Activated T-helper 1 cell treated with anti-CD3 and anti-CD28 coated beads, Interleukin-2, amount 50 U/mL, for 16 hours (primary cell): ENCODE data around the gene EIF3F.
A peak's percentile ranks its signal among the peaks of the same experiment; 100 is the strongest.

Experiments used
- DNase-seq, 2 donors: peaks; one replicate each; pipeline ENCODE4 v3.0.0-alpha.2; 2020; ENCODE audit warnings: low read depth in 1 of 2, low spot score in 1 of 2

Gene EIF3F, protein sequence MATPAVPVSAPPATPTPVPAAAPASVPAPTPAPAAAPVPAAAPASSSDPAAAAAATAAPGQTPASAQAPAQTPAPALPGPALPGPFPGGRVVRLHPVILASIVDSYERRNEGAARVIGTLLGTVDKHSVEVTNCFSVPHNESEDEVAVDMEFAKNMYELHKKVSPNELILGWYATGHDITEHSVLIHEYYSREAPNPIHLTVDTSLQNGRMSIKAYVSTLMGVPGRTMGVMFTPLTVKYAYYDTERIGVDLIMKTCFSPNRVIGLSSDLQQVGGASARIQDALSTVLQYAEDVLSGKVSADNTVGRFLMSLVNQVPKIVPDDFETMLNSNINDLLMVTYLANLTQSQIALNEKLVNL

DNA sequence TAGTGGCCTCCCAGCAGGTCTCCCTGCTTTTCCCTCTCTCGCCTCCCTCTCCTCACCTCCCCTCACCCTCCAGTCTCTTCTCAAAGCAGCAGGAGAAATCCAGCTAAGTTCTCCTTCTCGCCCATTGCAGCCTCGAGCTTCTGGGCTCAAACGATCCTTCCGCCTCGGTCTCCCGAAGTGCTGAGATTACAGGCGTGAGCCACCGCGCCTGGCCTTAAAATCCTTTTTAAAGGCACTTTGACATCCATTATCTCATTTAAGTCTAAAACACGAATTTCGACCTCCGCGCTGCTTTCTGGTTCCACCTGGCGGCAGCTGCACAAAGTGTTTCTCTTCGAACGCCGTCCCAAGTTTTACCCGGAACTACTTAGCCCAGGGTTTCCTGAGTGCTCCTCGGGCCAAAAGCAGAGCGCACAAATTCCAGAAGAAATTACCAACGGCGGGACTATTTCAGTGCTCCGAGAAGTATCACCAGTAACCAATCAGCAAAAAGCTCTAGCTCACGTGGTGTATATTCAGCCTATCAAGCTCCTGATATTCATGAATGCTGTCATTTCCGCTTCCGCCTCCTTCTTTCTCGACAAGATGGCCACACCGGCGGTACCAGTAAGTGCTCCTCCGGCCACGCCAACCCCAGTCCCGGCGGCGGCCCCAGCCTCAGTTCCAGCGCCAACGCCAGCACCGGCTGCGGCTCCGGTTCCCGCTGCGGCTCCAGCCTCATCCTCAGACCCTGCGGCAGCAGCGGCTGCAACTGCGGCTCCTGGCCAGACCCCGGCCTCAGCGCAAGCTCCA, at the start of gene EIF3F:
Gene EIF3F (plus strand): TSS at position 570 of the 792 bp plus-strand sequence. CDS start 16 bp downstream, at position 586.
- peak; percentile 68 to 78 for DNase-seq

GRCh38 chr11:7941146-7941545, 46.0 kb upstream of the EIF3F start:
- DNase-seq, result no peak

DNA sequence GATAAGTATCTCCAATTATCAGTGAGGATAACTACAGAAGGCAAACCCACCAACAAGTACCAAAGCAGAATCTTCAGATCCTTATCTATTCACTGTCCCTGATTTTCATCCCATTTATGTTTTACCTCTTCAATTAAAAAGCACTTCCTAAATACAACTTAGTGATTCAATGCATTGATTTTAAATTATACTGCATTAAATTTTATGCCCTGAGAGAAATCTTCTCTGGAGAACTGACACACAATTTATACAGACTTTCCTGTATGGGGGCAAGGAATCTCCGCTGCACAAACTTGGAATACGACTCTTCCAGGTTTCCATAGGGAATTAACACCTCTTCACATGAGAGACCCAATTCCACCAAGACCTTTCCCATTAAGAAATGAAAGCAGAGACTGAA, 45.5 kb upstream of the EIF3F start, which contains the start of gene OR10A3:
Gene OR10A3 (minus strand): TSS at position 101 of the 400 bp plus-strand sequence. CDS start 2,188 bp downstream, outside the sequence.
- DNase-seq, result no peak

- DNase-seq, result no peak
These were observed 43.0 kb upstream of the EIF3F start for GRCh38 chr11:7944123-7944522.

DNA sequence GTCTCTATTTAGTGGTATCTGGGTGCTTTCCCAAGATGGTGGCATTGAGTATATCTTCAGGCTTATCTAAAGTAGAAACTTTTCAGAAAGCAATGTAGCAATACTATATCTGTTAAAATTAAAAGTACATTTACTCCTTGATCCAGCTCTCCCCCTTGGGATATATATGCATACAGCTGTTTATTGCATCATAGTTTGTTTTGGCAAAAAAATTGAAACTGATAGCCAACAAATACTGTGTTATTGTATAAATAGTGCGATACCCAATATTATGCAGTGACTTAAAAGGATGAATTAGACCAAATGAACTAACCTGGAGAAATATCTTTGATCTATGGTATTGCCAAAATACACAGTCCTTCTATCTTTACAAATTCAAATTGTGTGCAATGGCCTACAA, 37.2 kb upstream of the EIF3F start:
- DNase-seq, result no peak

GRCh38 chr11:7955191-7955590, 31.9 kb upstream of the EIF3F start:
- no peak for DNase-seq

DNA sequence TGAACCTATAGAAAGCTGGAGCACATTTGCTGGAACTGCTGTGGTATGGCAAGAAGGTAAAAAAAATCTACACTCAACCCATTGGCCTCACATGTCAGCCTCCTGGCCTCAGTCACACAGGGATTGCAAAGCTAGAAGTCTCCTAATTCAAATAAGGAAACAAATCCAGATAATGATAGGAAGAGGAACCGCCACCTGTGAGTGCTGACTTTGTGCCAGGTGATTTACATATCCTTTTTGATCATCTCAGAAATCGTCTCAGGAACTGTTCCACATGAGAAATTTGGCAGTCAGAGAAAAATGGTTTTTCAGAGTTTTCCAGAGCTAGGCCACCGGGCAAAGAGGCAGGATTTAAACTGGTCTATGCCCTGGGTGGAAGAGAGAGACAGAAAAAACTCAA, 22.9 kb upstream of the EIF3F start:
- DNase-seq, result no peak

DNA sequence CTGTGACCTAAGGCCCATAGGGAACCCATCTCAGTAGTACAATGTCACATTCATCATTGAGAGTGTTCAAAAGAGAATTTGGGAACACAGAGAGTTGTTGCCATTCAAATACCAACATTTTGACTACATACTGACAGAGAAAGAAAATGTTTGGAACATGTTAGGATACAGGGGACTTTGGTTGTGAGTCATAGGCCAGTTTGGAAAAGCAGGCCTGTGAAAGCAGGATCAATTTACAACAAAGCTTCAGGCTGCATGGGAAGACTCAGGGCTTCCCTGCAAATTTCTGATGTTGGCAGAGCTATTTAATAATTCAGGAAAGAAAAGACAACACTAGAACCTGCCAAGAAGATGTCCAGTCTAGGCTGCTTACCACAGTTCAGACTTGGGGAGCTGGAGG, 22.3 kb upstream of the EIF3F start:
- no peak for DNase-seq

- DNase-seq, result no peak
These were observed 21.8 kb upstream of the EIF3F start, which contains the start of gene NLRP10 for GRCh38 chr11:7965386-7965785. NLRP10 (minus strand) TSS chr11:7965447; CDS start chr11:7963495, 1,952 bp downstream.

GRCh38 chr11:7967097-7967496, 20.0 kb upstream of the EIF3F start:
- DNase-seq, result no peak

DNA sequence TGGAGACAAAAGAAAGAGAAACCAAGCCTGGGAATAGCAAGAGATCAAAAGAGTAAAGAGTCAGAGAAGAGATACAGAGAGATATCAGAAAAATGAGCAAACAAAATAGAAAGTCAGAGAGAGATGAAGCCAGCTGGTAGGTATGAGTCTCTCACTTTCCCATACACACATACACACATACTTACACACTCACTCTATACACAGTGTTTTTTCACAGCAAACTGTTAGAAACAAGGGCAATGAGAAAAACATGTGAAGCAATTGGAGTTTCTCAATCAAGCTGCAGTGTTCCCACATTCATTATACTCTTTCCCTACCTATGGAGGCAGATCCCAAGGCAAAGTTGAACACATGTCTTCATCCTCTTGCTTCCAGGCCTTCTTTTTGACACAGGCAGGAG, 19.3 kb upstream of the EIF3F start:
- DNase-seq, result no peak

- DNase-seq, result no peak
These were observed 18.5 kb upstream of the EIF3F start for GRCh38 chr11:7968686-7969085.

DNA sequence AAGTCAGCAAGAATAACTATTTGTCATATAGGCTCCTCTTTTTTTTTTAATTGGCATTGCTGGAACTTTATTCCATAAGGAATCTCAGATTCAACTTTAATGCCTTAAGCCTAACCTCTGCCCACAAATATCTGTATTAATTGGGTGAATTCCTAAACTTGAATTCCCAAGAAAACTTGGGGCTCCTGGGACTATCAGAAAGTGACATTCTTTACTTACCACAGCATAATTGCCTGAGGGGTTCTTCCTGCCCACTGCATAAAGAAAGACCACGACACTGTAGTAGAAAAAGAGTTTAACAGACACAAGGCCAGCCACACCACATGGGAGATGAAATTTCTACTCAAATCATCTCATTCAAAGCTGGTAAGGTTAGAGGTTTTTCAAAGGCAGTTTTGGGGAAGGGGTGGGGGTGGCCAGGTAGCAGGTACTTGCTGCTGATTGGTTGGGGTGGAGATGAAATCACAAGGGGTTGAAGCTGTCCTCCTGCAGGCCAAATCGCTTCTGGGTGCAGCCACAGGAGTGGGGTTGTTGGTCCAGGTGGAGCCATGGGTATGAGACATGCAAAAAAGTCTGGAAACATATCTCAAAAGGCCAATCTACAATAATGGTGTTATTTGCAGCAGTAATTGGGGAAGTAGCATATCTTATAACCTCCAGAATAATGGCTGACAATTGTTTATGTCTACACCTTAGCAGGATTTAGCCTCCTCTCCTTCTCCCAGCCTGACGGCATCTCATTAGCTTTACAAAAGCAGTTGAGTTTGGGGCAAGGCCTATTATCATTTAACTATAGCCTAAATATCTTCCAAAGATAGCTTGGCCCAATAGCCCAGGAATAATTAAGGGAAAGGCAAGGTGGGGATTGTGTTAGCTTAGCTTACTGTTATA, 17.1 kb upstream of the EIF3F start:
- DNase-seq, result no peak

- no peak for DNase-seq
These were observed 15.3 kb upstream of the EIF3F start for GRCh38 chr11:7971846-7972245.

- DNase-seq, result no peak
These were observed 14.1 kb upstream of the EIF3F start for GRCh38 chr11:7973011-7973410.

- no peak for DNase-seq
These were observed 12.5 kb upstream of the EIF3F start for GRCh38 chr11:7974668-7975067.

GRCh38 chr11:7977232-7977917, 9.8 kb upstream of the EIF3F start:
- no peak for DNase-seq

DNA sequence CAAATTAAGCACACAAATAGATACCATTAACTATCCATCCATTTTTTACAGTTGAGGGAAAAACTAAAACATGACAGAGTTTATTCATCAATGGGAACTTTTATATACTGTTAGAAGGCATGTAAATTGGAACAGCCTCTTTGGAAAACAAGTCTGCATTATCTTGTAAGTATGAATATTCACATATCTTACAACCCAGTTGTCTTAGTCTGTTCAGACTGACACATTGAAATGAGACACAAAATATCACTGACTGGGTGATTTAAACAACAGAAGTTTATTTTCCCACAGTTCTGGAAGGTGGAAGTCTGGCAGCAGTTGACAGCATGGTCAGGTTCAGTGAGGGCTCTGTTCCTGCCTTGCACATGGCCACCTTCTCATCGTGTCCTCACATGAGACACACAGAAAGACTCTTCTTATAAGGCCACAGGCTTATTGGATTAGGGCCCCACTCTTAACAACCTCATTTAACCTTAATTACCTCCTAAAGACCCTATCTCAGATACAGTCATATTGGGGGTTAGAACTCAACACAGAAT, 5.4 kb upstream of the EIF3F start:
- DNase-seq, result no peak

- no peak for DNase-seq
These were observed 4.5 kb upstream of the EIF3F start for GRCh38 chr11:7982582-7983119.
